GM23338 (cell line): Measurements from ENCODE around the gene KLHDC9. TPM values are rescaled to one million over a fixed set of nuclear protein-coding genes. Genes with fewer than 3 reads are reported as not detected.

Experiments used
- ATAC-seq: fragments of 200-7000 bp; cut with Tn5 transposase; 3 replicates; pipeline ENCODE4 v1.9.1; 2020
- DNase-seq: peaks from one replicate; pipeline ENCODE4 v3.0.0-alpha.2; 2015; ENCODE audit warnings: low spot score
- H2AFZ ChIP-seq: fragments of 200-600 bp; sonication (generic); 2 replicates; pipeline ENCODE4 v1.8.0; 2016; ENCODE audit warnings: antibody characterized with exemption, mild to moderate bottlenecking, moderate library complexity
- H3F3A ChIP-seq: fragments of 200-600 bp; sonication (generic); replicated peaks from 2 replicates; pipeline ENCODE4 v1.8.0; 2017; ENCODE audit warnings: antibody characterized with exemption, mixed run types, low read depth
- H3K27ac ChIP-seq: fragments of 200-600 bp; sonication (generic); 2 replicates; pipeline ENCODE4 v1.6.1; 2016; ENCODE audit warnings: low read depth
- H3K27me3 ChIP-seq: fragments of 200-600 bp; sonication (generic); 2 replicates; pipeline ENCODE4 v1.8.0; 2016; ENCODE audit warnings: mild to moderate bottlenecking, mixed run types, moderate library complexity; ENCODE audit not compliant: insufficient read depth
- H3K36me3 ChIP-seq: fragments of 200-600 bp; sonication (generic); 2 replicates; pipeline ENCODE4 v1.8.0; 2016; ENCODE audit warnings: mild to moderate bottlenecking; ENCODE audit not compliant: insufficient read depth
- H3K4me1 ChIP-seq: fragments of 200-600 bp; sonication (generic); 2 replicates; pipeline ENCODE4 v1.8.0; 2016; ENCODE audit warnings: mild to moderate bottlenecking, moderate library complexity; ENCODE audit not compliant: insufficient read depth
- H3K4me2 ChIP-seq: fragments of 200-600 bp; sonication (generic); 2 replicates; pipeline ENCODE4 v1.7.1; 2017; ENCODE audit warnings: mixed run types
- H3K4me3 ChIP-seq: fragments of 200-600 bp; sonication (generic); 2 replicates; pipeline ENCODE4 v1.6.1; 2016; ENCODE audit warnings: mixed run types
- H3K79me2 ChIP-seq: fragments of 200-600 bp; sonication (generic); replicated peaks from 2 replicates; pipeline ENCODE4 v1.8.0; 2017; ENCODE audit warnings: mild to moderate bottlenecking; ENCODE audit not compliant: insufficient read depth
- H3K9me2 ChIP-seq: fragments of 200-600 bp; sonication (generic); 2 replicates; pipeline ENCODE4 v1.8.0; 2017; ENCODE audit not compliant: insufficient read depth
- H4K20me1 ChIP-seq: fragments of 200-600 bp; sonication (generic); replicated peaks from 2 replicates; pipeline ENCODE4 v1.8.0; 2017; ENCODE audit warnings: mild to moderate bottlenecking; ENCODE audit not compliant: insufficient read depth
- H3K27ac Mint-ChIP-seq: 2 replicates; pipeline ENCODE4 v1.8.0; 2020; ENCODE audit warnings: inconsistent platforms, mild to moderate bottlenecking, moderate library complexity, mixed read lengths
- H3K27me3 Mint-ChIP-seq: 3 replicates; pipeline ENCODE4 v1.8.0; 2022; ENCODE audit warnings: low read depth, mild to moderate bottlenecking, moderate library complexity, mixed read lengths, inconsistent platforms; ENCODE audit not compliant: insufficient read depth, poor library complexity
- H3K36me3 Mint-ChIP-seq: 3 replicates; pipeline ENCODE4 v1.8.0; 2021; ENCODE audit warnings: low read depth, mild to moderate bottlenecking, inconsistent platforms, moderate library complexity, mixed read lengths
- H3K4me1 Mint-ChIP-seq: 3 replicates; pipeline ENCODE4 v1.8.0; 2020; ENCODE audit warnings: mild to moderate bottlenecking, inconsistent platforms, mixed read lengths
- H3K4me3 Mint-ChIP-seq: 3 replicates; pipeline ENCODE4 v1.8.0; 2021; ENCODE audit warnings: moderate library complexity, mild to moderate bottlenecking, inconsistent platforms, mixed read lengths
- H3K9me3 Mint-ChIP-seq: 3 replicates; pipeline ENCODE4 v1.8.0; 2020; ENCODE audit warnings: moderate library complexity, mild to moderate bottlenecking, inconsistent platforms, mixed read lengths
- CREB1 ChIP-seq: fragments of 250-450 bp; sonication (Bioruptor Pico); IDR thresholded peaks from 2 replicates; pipeline ENCODE4 v1.5.0; 2020; ENCODE audit warnings: low read depth, mild to moderate bottlenecking, moderate library complexity
- CTCF ChIP-seq, 2 experiments: fragments of 200-600 bp in 1 of 2; sonication (generic) in 1 of 2; conservative IDR thresholded peaks; 2 replicates each; pipeline versions ENCODE4 v1.5.1 to v1.6.1; 2016 to 2017; ENCODE audit warnings: antibody characterized with exemption in 2 of 2, low read depth in 2 of 2, mild to moderate bottlenecking in 2 of 2, moderate library complexity in 1 of 2
- ETS1 ChIP-seq: IDR thresholded peaks from 2 replicates; pipeline ENCODE4 v1.6.1; 2016; ENCODE audit warnings: antibody characterized with exemption
- EZH2 ChIP-seq: fragments of 200-600 bp; sonication (generic); IDR thresholded peaks from one replicate; pipeline ENCODE4 v1.8.0; 2017; ENCODE audit warnings: antibody characterized with exemption, mild to moderate bottlenecking, low read depth; ENCODE audit not compliant: unreplicated experiment
- EZH2phosphoT487 ChIP-seq: fragments of 200-600 bp; sonication (generic); IDR thresholded peaks from one replicate; pipeline ENCODE4 v1.8.1; 2018; ENCODE audit warnings: antibody characterized with exemption; ENCODE audit not compliant: unreplicated experiment
- JUNB ChIP-seq: IDR thresholded peaks from one replicate; pipeline ENCODE4 v1.6.1; 2016; ENCODE audit warnings: antibody characterized with exemption; ENCODE audit not compliant: unreplicated experiment
- NANOG ChIP-seq: IDR thresholded peaks from 2 replicates; pipeline ENCODE4 v1.6.1; 2016; ENCODE audit warnings: antibody characterized with exemption, borderline replicate concordance
- REST ChIP-seq: IDR thresholded peaks from one replicate; pipeline ENCODE4 v1.6.1; 2018; ENCODE audit warnings: antibody characterized with exemption; ENCODE audit not compliant: unreplicated experiment
- STAT1 ChIP-seq: IDR thresholded peaks from one replicate; pipeline ENCODE4 v1.6.1; 2016; ENCODE audit warnings: antibody characterized with exemption; ENCODE audit not compliant: unreplicated experiment
- ZNF114 ChIP-seq: fragments of 250-450 bp; sonication (Bioruptor Pico); IDR thresholded peaks from 2 replicates; pipeline ENCODE4 v1.5.0; 2020; ENCODE audit warnings: mild to moderate bottlenecking, moderate library complexity
- ZNF331 ChIP-seq: fragments of 250-450 bp; sonication (Bioruptor Pico); IDR thresholded peaks from 2 replicates; pipeline ENCODE4 v1.5.0; 2020; ENCODE audit warnings: low read depth, mild to moderate bottlenecking, moderate library complexity
- polyA plus RNA-seq: library from polyadenylated mRNA; unstranded; fragments of >200 nt; fragmentation: Nextera tagmentation; extraction: Ambion mirVana; gene quantifications from 2 replicates; pipeline ENCODE4 v1.2.1, GENCODE V29; 2016
- total RNA-seq: library from RNA; depleted of rRNA; stranded (reverse); fragments of >200 nt; shearing (Covaris generic); gene quantifications from 2 replicates; pipeline ENCODE4 v1.2.3, GENCODE V29; 2014

KLHDC9 gene
- total and polyA plus RNA-seq, 2 experiments from 2014 or later = 5.6 to 6.6 TPM

GRCh38 chr1:161082483-161082882 is 15.7 kb upstream of the KLHDC9 start:
- Histone ChIP-seq H3K4me2 (no peak overlapping the region), H3K27ac (no peak overlapping the region), H3K27me3 (no peaks in the 10 kb centered on the region), H3F3A (peaks cover 5% of the 10 kb centered on the region; the same call in 1 of the 2 replicates), H3K9me2 (peaks cover 5% of the 10 kb centered on the region), H3K36me3 (no peaks in the 10 kb centered on the region), H3K79me2 (no peaks in the 10 kb centered on the region), H4K20me1 (no peaks in the 10 kb centered on the region), H3K4me3 (no peak overlapping the region), H2AFZ (no peak overlapping the region), H3K4me1 (peaks cover 16% of the 10 kb centered on the region)
- Mint-ChIP-seq H3K4me1 (peaks cover 19% of the 10 kb centered on the region), H3K27me3 (peaks cover 18% of the 10 kb centered on the region), H3K36me3 (no peaks in the 10 kb centered on the region; the same call in 2 of the 3 replicates), H3K27ac (no peak overlapping the region), H3K9me3 (no peaks in the 10 kb centered on the region; the same call in 2 of the 3 replicates), H3K4me3 (no peak overlapping the region)
- ATAC-seq = no peak
- TF ChIP-seq CREB1 (CRISPR knock-in tag) = no peak
- TF ChIP-seq ZNF114 (CRISPR knock-in tag) = no peak
- TF ChIP-seq REST = no peak
- no peak for TF ChIP-seq ZNF331 (CRISPR knock-in tag)
- no peak for TF ChIP-seq EZH2
- no peak for TF ChIP-seq CTCF (conservative IDR thresholded peaks at IDR 0.05; ENCODE audit: low read depth in 2 of 2)
- TF ChIP-seq STAT1 = no peak
- no peak for TF ChIP-seq JUNB
- no peak for TF ChIP-seq NANOG
- TF ChIP-seq ETS1 = no peak
- no peak for TF ChIP-seq EZH2phosphoT487
- no peak for DNase-seq
